ENCODE data around the gene HAP1. TPM values are rescaled to one million over a fixed set of nuclear protein-coding genes. Genes with fewer than 3 reads are reported as not detected.

Gene HAP1
- total RNA-seq, 4 donors from 2014 or later: 0.22 TPM; not detected in 3

DNA sequence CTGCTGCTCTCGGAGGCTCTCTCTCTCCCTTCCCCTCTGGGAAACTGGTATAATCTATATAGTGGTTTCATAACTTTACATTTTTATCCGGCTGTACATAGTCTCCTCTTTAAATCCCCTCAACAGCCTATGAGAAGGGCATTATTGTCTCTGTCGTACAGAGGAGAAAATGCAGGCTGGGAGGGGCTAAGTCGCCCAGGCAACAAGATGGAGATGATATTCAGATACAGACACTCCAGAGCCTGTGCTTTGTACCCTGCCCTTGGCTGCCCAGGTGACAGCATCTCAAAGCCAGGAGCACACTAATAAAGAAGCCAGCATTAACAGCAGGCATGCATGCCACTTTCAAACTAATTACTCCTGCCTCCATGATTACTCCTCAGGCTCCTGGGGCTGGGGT lies 50.4 kb downstream of the HAP1 start:
- in situ Hi-C loops (cut with MboI; ENCODE audit: low sequenced_read_pairs in 4 of 4): no loop called here

DNA sequence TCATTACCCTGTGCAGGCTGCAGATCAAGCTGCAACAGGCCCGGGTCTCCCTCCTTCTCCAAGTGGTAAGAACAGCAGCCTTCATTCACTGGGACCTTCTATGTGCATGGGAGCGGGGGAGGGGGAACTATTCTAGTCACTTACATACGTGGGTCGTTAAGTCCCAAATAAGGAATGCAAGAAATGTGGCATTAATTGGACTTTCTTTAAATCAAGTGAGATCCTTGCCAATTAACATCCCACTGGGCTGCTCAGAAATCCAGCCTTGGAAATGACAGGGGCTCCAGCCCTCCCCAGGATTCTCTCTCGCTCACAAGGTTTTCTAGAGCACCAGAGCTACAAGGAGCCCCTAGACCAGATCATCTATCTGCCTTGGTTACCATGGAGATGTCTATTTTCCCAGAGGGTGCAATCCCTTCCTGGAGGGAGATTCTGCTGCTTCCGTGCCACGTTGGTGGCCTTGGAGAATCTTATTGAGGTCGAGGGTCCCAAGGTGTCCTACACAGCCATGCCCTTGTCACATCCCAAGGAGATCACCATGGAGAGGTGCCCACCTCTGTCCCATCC lies 50.9 kb downstream of the HAP1 start:
- no peak overlapping the region for H3K4me3 ChIP-seq
- peaks cover 6% of the 10 kb centered on the region in 2 donors for H3K4me1 ChIP-seq
- DNase-seq: no peak
- no peaks in the 10 kb centered on the region for H3K27me3 ChIP-seq
- no peak overlapping the region for H3K27ac ChIP-seq
- no peaks in the 10 kb centered on the region for H3K36me3 ChIP-seq
- TF ChIP-seq POLR2A (IDR thresholded peaks at IDR 0.05): no peak
- TF ChIP-seq, protein P1, sequence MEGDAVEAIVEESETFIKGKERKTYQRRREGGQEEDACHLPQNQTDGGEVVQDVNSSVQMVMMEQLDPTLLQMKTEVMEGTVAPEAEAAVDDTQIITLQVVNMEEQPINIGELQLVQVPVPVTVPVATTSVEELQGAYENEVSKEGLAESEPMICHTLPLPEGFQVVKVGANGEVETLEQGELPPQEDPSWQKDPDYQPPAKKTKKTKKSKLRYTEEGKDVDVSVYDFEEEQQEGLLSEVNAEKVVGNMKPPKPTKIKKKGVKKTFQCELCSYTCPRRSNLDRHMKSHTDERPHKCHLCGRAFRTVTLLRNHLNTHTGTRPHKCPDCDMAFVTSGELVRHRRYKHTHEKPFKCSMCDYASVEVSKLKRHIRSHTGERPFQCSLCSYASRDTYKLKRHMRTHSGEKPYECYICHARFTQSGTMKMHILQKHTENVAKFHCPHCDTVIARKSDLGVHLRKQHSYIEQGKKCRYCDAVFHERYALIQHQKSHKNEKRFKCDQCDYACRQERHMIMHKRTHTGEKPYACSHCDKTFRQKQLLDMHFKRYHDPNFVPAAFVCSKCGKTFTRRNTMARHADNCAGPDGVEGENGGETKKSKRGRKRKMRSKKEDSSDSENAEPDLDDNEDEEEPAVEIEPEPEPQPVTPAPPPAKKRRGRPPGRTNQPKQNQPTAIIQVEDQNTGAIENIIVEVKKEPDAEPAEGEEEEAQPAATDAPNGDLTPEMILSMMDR (IDR thresholded peaks at IDR 0.05 in 4 of 5, conservative IDR thresholded peaks at IDR 0.05 in 1 of 5): no peak
- no peaks in the 10 kb centered on the region for H3K9me3 ChIP-seq
- in situ Hi-C loops (cut with MboI; ENCODE audit: low sequenced_read_pairs in 4 of 4) (no loop called here), intact Hi-C loops (cut with DNase I; ENCODE audit: low total_unique reads) (no loop called here)
- ATAC-seq: no peak

More for the DNA sequence above, 50.4 kb downstream of the HAP1 start:
- TF ChIP-seq, protein P1 (IDR thresholded peaks at IDR 0.05 in 4 of 5, conservative IDR thresholded peaks at IDR 0.05 in 1 of 5): no peak
- no peak for TF ChIP-seq POLR2A (IDR thresholded peaks at IDR 0.05)
- Histone ChIP-seq H3K4me1 (peaks cover 6% of the 10 kb centered on the region in 2 donors), H3K27ac (no peak overlapping the region), H3K4me3 (no peak overlapping the region), H3K36me3 (no peaks in the 10 kb centered on the region), H3K27me3 (no peaks in the 10 kb centered on the region), H3K9me3 (no peaks in the 10 kb centered on the region)
- DNase-seq (no peak), ATAC-seq (no peak)
- intact Hi-C loops (cut with DNase I; ENCODE audit: low total_unique reads): no loop called here

DNA sequence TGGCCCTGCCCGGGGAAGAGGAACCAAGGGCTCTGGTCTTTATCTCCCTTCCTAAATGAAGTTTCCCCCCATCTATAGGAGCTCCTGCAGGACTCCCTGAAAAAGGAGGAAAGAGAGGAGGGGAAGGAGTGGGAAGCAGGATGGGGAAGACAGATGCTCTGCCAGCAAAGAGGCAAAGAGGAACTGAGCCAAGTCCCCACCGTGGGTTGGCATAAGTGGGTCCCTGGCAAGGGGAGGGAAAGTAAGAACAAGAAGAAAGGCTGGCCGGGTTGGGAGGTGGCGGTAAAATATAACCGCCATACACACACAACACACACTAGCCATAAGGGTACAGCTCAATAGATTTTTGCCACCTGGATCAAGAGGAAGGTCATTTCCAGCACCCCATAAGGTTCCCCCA lies 51.8 kb downstream of the HAP1 start:
- Histone ChIP-seq H3K27ac (no peak overlapping the region), H3K9me3 (no peaks in the 10 kb centered on the region), H3K36me3 (no peaks in the 10 kb centered on the region), H3K4me1 (peaks cover under 1 to 1% of the 10 kb centered on the region in 2 donors), H3K27me3 (no peaks in the 10 kb centered on the region), H3K4me3 (no peak overlapping the region)
- ATAC-seq (no peak), DNase-seq (no peak)
- in situ Hi-C loops (cut with MboI; ENCODE audit: low sequenced_read_pairs in 4 of 4): no loop called here
- TF ChIP-seq POLR2A (IDR thresholded peaks at IDR 0.05): no peak
- TF ChIP-seq, protein P1 (IDR thresholded peaks at IDR 0.05 in 4 of 5, conservative IDR thresholded peaks at IDR 0.05 in 1 of 5): no peak
- intact Hi-C loops (cut with DNase I; ENCODE audit: low total_unique reads): no loop called here

DNA sequence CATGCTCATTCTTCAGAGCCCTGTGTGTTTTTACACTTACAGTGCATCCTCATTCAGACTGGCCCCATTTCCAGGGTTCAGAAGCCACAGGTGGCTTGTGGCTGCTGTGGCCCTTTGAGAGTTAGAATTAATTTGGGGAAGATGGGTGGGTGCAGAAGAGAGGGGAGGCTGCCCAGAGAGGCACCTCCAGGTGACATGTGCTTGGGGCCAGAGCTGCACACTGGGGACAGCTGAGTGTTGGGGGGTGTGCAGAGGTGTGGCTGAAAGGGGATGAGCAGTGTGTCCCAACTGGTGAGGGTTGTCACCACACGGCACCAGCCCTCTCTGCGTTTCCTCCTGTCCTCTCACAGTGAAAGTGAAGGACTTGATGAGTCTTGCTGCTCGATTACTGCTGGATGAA lies 52.7 kb downstream of the HAP1 start:
- in situ Hi-C loops (cut with MboI; ENCODE audit: low sequenced_read_pairs in 4 of 4) (no loop called here), intact Hi-C loops (cut with DNase I; ENCODE audit: low total_unique reads) (no loop called here)
- no peak for DNase-seq
- TF ChIP-seq, protein P1 (IDR thresholded peaks at IDR 0.05 in 4 of 5, conservative IDR thresholded peaks at IDR 0.05 in 1 of 5): no peak
- TF ChIP-seq POLR2A (IDR thresholded peaks at IDR 0.05): no peak
- Histone ChIP-seq H3K27me3 (peaks cover 0 to 2% (median 0%) of the 10 kb centered on the region in 3 donors), H3K36me3 (no peaks in the 10 kb centered on the region), H3K9me3 (no peaks in the 10 kb centered on the region), H3K4me1 (no peaks in the 10 kb centered on the region), H3K27ac (no peak overlapping the region), H3K4me3 (no peak overlapping the region)
- ATAC-seq: no peak
